IPS-20b (cell line): ENCODE measurements around the gene SERINC5.
"Not testable (repeated sequence)": the region's sequence is repeated elsewhere in the genome, so short reads cannot be mapped to it uniquely, and the experiment has no call there.

ENCODE experiments used
- H3K27ac ChIP-seq: one replicate; pipeline ENCODE4 v1.5.1; 2013; ENCODE audit warnings: low read length
- H3K27me3 ChIP-seq: 2 replicates; pipeline ENCODE4 v1.6.1; 2013; ENCODE audit warnings: mild to moderate bottlenecking, low read length, inconsistent platforms; ENCODE audit not compliant: insufficient read depth
- H3K36me3 ChIP-seq: 2 replicates; pipeline ENCODE4 v1.6.1; 2013; ENCODE audit warnings: low read depth, mild to moderate bottlenecking, inconsistent platforms, low read length, moderate library complexity; ENCODE audit not compliant: insufficient read depth
- H3K4me1 ChIP-seq: 2 replicates; pipeline ENCODE4 v1.6.1; 2013; ENCODE audit warnings: mild to moderate bottlenecking, control low read depth, inconsistent platforms, low read length, moderate library complexity; ENCODE audit not compliant: insufficient read depth
- H3K4me3 ChIP-seq: 2 replicates; pipeline ENCODE4 v1.5.1; 2013; ENCODE audit warnings: mild to moderate bottlenecking, low read length, inconsistent platforms
- H3K9ac ChIP-seq: 2 replicates; pipeline ENCODE4 v1.6.1; 2013; ENCODE audit warnings: low read depth, mild to moderate bottlenecking, inconsistent platforms, low read length, moderate library complexity
- H3K9me3 ChIP-seq: 2 replicates; pipeline ENCODE4 v1.6.1; 2013; ENCODE audit warnings: mild to moderate bottlenecking, low read depth, low read length, inconsistent platforms; ENCODE audit not compliant: insufficient read depth

Gene SERINC5

GRCh38 chr5:80255811-80256712 is at the start of gene SERINC5:
Gene SERINC5 (minus strand): TSS chr5:80256048. CDS start chr5:80255922, 126 bp downstream.
- H3K9ac ChIP-seq, result peak within 1 kb of the TSS; percentile 99
- H3K4me3 ChIP-seq, result peak within 1 kb of the TSS; percentile 87
- peaks cover 10% of the 10 kb centered on the region; the same call in 1 of the 2 replicates for H3K27me3 ChIP-seq
- H3K36me3 ChIP-seq, result no peaks in the 10 kb centered on the region
- peak within 1 kb of the TSS; percentile 92 for H3K27ac ChIP-seq
- H3K4me1 ChIP-seq, result peaks cover 15% of the 10 kb centered on the region
- H3K9me3 ChIP-seq, result no peaks in the 10 kb centered on the region

- Histone ChIP-seq H3K4me3 (no peak overlapping the region), H3K4me1 (no peaks in the 10 kb centered on the region), H3K9me3 (no peaks in the 10 kb centered on the region), H3K27ac (no peak overlapping the region), H3K36me3 (no peaks in the 10 kb centered on the region), H3K9ac (no peak overlapping the region), H3K27me3 (no peaks in the 10 kb centered on the region)
Observed at GRCh38 chr5:80302636-80303035, 46.8 kb upstream of the SERINC5 start.

GRCh38 chr5:80301342-80301741 is 45.5 kb upstream of the SERINC5 start:
- H3K27me3 ChIP-seq, H3K4me3 ChIP-seq, H3K4me1 ChIP-seq: not testable (repeated sequence)

DNA sequence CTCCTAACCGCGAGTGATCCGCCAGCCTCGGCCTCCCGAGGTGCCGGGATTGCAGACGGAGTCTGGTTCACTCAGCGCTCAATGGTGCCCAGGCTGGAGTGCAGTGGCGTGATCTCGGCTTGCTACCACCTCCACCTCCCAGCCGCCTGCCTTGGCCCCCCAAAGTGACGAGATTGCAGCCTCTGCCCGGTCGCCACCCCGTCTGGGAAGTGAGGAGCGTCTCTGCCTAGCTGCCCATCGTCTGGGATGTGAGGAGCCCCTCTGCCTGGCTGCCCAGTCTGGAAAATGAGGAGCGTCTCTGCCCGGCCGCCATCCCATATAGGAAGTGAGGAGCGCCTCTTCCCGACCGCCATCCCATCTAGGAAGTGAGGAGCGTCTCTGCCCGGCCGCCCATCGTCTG is 44.9 kb upstream of the SERINC5 start:
- H3K27ac ChIP-seq, H3K9me3 ChIP-seq, H3K27me3 ChIP-seq, H3K4me1 ChIP-seq, H3K9ac ChIP-seq, H3K36me3 ChIP-seq, H3K4me3 ChIP-seq: not testable (repeated sequence)

More at GRCh38 chr5:80301342-80301741, 45.5 kb upstream of the SERINC5 start:
- H3K27ac ChIP-seq, H3K9me3 ChIP-seq, H3K9ac ChIP-seq, H3K36me3 ChIP-seq: not testable (repeated sequence)

GRCh38 chr5:80300125-80300524 is 44.3 kb upstream of the SERINC5 start:
- Histone ChIP-seq H3K4me1 (no peaks in the 10 kb centered on the region), H3K27me3 (no peaks in the 10 kb centered on the region), H3K9me3 (no peaks in the 10 kb centered on the region), H3K9ac (no peak overlapping the region), H3K27ac (no peak overlapping the region), H3K4me3 (no peak overlapping the region), H3K36me3 (no peaks in the 10 kb centered on the region)

GRCh38 chr5:80299601-80300000 is 43.8 kb upstream of the SERINC5 start:
- Histone ChIP-seq H3K27me3 (no peaks in the 10 kb centered on the region), H3K4me1 (no peaks in the 10 kb centered on the region), H3K27ac (no peak overlapping the region), H3K9me3 (no peaks in the 10 kb centered on the region), H3K4me3 (no peak overlapping the region), H3K9ac (no peak overlapping the region), H3K36me3 (no peaks in the 10 kb centered on the region)

DNA sequence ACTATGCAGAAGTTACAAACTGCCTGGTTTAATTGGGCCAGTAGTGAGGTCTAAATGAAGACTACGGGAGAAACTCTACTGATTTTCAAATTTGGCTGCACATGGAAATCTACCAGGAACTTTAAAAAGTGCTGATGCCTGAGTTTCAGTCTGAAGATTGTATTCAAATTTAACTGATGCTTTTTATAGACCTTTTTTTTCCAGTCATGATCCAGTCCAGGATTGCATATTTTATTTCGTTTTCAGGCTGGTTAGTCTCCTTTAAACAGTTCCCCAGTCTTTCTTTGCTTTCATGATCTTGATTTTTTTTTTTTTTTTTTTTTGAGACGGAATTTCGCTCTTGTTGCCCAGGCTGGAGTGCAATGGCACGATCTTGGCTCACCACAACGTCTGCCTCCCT is 40.3 kb upstream of the SERINC5 start:
- Histone ChIP-seq H3K9ac (no peak overlapping the region), H3K27me3 (no peaks in the 10 kb centered on the region), H3K36me3 (no peaks in the 10 kb centered on the region), H3K4me3 (no peak overlapping the region), H3K9me3 (no peaks in the 10 kb centered on the region), H3K27ac (no peak overlapping the region), H3K4me1 (no peaks in the 10 kb centered on the region)

GRCh38 chr5:80291761-80292160 is 35.9 kb upstream of the SERINC5 start:
- Histone ChIP-seq H3K36me3 (no peaks in the 10 kb centered on the region), H3K4me3 (no peak overlapping the region), H3K9ac (no peak overlapping the region), H3K4me1 (no peaks in the 10 kb centered on the region), H3K27ac (no peak overlapping the region), H3K27me3 (no peaks in the 10 kb centered on the region), H3K9me3 (no peaks in the 10 kb centered on the region)

DNA sequence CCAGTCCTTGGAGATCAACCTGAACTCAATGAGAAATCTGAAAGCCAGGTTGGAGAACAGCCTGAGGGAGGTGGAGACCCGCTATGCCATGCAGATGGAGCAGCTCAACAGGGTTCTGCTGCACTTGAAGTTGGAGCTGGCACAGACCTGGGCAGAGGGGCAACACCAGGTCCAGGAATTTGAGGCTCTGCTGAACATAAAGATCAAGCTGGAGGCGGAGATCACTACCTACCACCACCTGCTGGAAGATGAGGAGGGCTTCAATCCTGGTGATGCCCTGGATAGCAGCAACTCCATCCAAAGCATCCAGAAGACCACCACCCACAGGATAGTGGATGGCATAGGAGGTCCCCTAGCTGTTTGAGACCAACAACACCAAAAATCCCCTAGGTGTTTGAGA is 33.5 kb upstream of the SERINC5 start:
- Histone ChIP-seq H3K36me3 (no peaks in the 10 kb centered on the region), H3K4me3 (no peak overlapping the region), H3K27me3 (no peaks in the 10 kb centered on the region), H3K27ac (no peak overlapping the region), H3K9me3 (no peaks in the 10 kb centered on the region), H3K4me1 (no peaks in the 10 kb centered on the region), H3K9ac (no peak overlapping the region)

- Histone ChIP-seq H3K27me3 (no peaks in the 10 kb centered on the region), H3K9ac (no peak overlapping the region), H3K4me3 (no peak overlapping the region), H3K27ac (no peak overlapping the region), H3K36me3 (no peaks in the 10 kb centered on the region), H3K4me1 (no peaks in the 10 kb centered on the region), H3K9me3 (no peaks in the 10 kb centered on the region)
Observed at GRCh38 chr5:80288177-80288576, 32.3 kb upstream of the SERINC5 start.

- Histone ChIP-seq H3K27ac (no peak overlapping the region), H3K4me1 (no peaks in the 10 kb centered on the region), H3K36me3 (no peaks in the 10 kb centered on the region), H3K27me3 (no peaks in the 10 kb centered on the region), H3K9me3 (no peaks in the 10 kb centered on the region), H3K4me3 (no peak overlapping the region), H3K9ac (no peak overlapping the region)
Observed at GRCh38 chr5:80284720-80285119, 28.9 kb upstream of the SERINC5 start.

- H3K9me3 ChIP-seq, result no peaks in the 10 kb centered on the region
- H3K4me3 ChIP-seq, result no peak overlapping the region
- no peak overlapping the region for H3K9ac ChIP-seq
- H3K36me3 ChIP-seq, result no peaks in the 10 kb centered on the region
- no peak overlapping the region for H3K27ac ChIP-seq
- no peaks in the 10 kb centered on the region for H3K4me1 ChIP-seq
- H3K27me3 ChIP-seq, result no peaks in the 10 kb centered on the region
Observed at GRCh38 chr5:80283360-80283759, 27.5 kb upstream of the SERINC5 start.
